ENCODE results near the gene MTRF1L.
"Not testable (repeated sequence)": the region's sequence is repeated elsewhere in the genome, so short reads cannot be mapped to it uniquely, and the experiment has no call there.

Gene MTRF1L

DNA sequence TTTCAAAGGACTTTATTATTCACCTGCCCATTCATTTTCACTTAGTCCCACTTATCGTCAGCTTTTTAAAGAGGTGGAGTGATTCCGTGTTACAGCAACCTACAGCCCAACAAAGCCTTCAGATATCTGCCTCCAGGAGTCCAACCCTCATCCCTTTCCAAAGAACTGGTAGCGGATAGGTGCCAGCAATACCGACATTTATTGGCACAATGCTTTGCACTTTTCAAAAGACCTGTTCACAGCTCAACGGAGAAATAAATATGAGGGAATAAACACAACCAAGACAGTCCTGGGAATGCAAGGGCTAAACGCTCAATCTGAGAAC, 819 bp upstream of the MTRF1L start:
- peak; percentile 5 for DNase-seq (ENCODE audit: low spot score)

DNA sequence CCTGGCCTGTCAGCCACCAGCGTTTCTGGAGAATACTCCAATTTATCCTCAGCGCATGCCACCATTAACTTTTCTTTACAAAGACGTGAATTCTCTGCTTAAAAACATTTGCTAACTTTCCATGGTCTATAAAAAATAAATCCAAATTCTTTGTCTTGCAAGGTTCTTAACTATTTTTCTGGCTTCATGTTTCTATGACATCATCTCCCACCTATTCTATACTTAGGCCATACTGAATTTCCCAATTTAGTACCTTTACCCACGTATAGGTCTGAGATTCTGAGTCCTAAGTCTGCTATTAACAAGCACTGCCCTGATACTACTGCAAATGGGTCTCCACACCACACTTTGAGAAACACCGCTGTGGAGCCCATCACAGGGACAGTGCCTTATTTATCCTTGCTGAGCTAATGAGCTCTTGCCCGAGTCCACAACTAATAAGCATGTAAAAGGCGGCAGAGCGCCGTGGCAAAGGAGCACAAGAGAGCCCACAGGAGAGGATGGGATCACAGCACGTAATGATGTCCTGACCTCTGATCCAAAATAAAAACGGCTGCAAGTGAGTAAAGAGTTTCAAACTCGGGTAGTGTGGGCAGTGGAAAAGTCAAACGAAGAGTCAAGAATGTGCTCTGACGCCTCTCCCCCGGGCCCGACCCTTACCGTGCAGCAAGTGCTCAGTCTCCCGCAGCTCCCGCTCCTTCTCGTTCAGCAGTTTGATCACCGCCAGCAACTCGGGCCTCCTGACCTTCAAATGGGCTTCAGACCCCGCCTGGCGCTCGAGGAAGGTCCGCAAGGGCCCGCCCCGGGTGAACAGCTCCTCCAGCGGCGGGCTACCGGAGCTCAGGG, 519 bp downstream of the MTRF1L start:
- peak; percentile 3 for DNase-seq (ENCODE audit: low spot score)

DNA sequence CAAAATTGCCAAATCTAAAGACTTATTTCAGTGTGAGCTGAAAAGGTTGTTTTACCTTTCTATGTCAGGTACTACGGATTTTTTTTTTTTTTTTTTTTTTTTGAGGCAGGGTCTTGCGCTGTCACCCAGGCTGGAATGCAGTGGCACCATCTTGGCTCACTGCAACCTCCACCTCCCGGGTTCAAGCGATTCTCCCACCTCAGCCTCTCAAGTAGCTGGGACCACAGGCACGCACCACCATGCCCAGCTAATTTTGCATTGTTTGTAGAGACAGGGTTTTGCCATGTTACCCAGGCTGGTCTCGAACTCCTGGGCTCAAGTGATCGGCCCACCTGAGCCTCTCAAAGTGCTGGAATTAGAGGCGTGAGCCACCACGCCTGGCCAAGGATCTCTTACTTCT, 1.7 kb downstream of the MTRF1L start:
- DNase-seq (ENCODE audit: low spot score): not testable (repeated sequence)

DNA sequence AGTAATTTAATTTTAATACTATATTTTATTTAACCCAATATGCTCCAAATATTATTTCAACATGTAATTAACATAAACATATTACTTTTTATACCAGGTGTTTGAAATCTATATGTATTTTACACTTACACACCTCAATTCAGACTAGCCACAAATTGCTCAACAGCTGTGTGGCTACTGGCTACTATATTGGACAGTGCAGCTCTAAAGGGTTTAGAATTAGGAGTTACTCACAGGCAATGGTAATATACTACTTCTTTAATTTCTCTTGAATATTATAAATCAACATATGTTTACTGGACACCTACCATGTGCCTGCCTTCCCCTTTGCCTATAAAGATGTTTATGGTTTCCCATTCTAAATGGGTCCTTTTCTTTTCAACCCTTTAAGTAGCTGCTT, 2.3 kb downstream of the MTRF1L start:
- no peak for DNase-seq (ENCODE audit: low spot score)

DNA sequence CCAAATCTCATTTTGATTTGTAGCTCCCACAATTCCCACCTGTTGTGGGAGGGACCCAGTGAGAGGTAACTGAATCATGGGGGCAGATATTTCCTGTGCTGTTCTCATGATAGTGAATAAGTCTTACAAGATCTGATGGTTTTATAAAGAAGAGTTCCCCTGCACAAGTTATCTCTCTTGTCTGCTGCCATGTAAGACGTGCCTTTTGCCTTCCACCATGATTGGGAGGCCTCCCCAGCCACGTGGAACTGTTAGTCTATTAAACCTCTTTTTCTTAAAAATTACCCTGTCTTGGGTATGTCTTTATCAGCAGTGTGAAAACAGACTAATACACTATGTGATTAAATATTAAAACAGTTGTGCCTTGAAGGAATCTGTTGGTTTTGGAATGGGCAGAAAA, 3.0 kb downstream of the MTRF1L start:
- not testable (repeated sequence) for DNase-seq (ENCODE audit: low spot score)

DNA sequence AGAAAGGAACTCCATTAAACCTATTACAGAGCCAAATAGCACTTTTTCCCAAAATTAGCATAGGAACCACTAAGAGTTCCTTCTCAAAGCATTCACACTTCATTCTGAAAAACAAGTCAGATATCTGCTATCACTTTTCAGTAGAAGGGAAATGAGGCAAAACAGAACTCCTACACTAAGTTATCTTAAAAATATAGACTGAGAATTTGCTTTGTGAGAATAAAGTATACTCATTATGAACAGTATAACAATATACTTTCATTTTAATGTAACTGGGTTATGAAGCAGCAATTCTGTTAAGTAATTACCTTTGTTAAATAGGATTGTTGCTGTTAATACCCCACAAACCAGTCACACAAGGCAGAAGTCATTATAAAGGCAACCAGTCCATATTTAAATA, 8.7 kb downstream of the MTRF1L start:
- DNase-seq (ENCODE audit: low spot score): no peak

DNA sequence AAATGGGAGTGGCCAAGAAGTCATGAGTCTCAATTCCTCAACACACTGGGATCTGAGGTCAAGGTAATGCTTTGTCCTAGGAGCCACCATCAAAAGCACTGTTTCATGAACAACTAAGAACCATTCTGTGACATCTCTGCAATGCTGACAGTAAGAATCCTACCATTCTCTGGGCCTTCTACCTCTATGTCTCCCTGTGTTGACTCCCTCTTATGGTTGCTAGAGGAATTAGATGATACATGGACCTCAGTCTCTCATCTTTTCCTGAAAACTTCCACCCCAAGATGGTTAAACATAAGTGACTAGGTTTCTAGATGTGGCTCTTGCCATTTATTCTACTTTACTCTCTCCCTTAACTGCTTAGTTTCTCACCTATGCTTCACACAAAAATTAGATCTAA, 9.1 kb downstream of the MTRF1L start:
- DNase-seq (ENCODE audit: low spot score): no peak

DNA sequence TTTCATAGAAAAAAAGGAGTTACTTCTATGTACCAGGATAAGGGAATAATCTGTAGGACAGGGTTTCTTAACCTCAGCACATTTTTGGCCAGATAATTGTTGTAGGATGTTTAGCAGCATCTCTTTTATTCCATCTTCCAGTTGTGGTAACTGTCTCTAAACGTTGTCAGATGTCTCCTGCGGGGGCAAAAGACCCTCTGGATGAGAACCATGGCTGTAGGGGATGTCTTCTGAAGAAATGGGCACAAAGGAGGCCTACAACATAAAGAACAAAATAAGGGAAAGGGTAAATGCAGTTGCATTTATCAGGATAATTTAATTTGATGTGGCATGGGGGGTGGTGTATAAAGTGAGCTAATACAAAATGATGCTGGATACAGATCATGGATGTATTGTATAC, 15.5 kb downstream of the MTRF1L start:
- no peak for DNase-seq (ENCODE audit: low spot score)

DNA sequence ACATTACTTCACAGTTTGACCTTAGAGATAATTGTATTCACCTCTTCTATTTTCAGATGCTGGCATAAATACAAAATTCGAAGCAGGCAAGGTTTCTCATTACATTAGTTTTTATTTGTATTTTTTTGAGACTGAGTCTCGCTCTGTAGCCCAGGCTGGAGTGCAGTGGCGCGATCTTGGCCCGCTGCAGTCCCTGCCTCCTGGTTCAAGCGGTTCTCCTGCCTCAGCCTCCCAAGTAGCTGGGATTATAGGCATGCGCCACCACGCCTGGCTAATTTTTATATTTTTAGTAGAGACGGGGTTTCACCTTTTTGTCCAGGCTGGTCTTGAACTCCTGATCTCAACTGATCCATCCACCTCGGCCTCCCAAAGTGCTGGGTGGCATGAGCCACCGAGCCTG, 17.2 kb downstream of the MTRF1L start:
- not testable (repeated sequence) for DNase-seq (ENCODE audit: low spot score)

DNA sequence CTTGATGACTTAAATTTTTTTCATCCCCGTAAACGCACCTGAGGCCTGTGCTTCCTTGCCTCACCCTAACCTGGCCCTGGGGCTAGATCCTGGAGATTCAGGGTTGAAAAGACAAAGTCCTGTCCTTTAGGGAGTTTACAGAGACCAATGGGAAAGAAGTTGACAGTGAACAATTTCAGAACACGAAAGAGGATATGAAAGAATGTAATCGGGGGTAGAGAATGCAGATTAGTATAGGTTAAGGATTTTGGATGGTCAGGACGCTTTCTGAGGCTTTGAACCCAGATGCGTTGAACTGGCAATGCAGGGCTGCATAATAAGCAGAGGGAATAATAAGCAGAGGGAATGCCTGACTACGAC, 18.0 kb downstream of the MTRF1L start:
- DNase-seq (ENCODE audit: low spot score): no peak

DNA sequence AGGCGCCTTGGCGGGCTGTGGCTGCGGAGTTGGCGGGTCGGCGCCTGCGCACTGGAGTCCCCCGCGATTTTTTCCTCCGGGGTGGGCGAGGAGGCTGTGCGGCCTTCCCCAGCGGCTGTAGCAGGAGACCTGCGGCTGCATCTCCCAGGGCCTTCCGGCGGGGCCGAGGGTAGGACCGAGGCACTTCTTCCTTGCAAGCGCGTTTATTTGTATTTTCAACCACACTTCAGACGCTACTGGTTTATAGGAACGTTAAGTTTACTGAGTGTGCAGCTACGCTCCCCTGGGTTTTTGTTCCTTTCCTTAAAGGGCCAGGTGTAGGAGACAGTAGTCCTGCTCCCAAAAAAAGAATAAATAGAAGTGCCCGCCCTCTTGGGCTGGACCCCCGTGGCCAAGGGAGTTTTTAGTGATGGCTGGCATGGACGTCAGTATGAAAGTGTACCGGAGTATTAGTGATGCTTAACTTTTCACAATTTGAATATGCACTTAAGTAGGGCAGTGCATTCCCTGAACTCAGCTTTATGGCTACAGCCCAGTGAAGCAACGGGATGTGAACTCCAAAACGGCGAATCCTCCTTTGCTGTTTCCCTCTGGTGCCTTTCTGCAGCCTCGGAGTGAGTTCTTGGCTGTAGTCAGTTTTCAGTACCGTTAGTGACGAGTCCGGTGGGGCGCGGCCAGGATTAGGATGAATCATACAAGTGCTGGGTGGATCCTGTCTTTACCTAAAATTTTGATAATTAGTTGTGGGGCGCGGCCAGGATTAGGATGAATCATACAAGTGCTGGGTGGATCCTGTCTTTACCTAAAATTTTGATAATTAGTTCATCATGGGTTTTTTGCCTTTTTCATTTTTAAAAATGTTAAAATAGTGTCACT, 18.6 kb downstream of the MTRF1L start:
- peak; percentile 59 for DNase-seq (ENCODE audit: low spot score)

DNA sequence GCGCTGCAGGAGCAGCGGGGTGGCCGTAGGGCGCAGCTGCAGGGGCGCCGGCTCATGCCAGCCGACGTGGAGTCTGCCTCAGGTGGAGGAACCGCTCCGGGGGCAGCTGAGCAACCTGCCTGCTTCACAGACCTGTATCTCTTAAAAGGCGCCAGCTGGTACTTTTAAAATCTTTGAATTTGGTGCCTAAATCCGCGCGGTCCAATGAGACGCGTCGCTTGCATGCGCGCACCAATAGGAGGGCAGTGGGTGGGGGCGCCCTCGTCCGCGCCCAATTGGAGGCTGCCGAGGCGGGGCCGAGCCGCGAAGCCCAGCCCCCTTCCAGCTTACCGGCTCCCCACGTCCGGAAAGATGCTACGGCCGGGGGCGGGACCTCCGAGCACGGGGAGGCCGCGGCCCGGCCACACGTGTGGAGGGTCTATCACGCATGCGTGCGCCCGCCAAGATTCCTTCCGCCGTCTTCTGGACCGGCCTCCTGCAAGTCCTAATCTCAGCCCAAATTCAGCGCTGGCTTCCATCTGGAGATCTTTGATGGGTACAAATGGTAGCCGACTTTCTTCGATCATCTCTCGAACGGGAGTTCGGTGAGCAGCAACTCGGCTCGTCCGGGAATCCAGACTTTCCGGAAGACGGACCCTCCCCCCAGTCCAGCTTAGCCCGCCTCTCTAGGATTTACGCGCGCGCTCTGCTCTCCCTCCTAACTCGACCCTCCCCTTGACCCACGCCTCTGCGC, 19.4 kb downstream of the MTRF1L start, which contains the start of gene FBXO5:
TSS of gene FBXO5 (minus strand) at position 138 of the 733 bp plus-strand sequence. CDS start at position 56, 82 bp downstream.
- DNase-seq (ENCODE audit: low spot score): peak; percentile 96

DNA sequence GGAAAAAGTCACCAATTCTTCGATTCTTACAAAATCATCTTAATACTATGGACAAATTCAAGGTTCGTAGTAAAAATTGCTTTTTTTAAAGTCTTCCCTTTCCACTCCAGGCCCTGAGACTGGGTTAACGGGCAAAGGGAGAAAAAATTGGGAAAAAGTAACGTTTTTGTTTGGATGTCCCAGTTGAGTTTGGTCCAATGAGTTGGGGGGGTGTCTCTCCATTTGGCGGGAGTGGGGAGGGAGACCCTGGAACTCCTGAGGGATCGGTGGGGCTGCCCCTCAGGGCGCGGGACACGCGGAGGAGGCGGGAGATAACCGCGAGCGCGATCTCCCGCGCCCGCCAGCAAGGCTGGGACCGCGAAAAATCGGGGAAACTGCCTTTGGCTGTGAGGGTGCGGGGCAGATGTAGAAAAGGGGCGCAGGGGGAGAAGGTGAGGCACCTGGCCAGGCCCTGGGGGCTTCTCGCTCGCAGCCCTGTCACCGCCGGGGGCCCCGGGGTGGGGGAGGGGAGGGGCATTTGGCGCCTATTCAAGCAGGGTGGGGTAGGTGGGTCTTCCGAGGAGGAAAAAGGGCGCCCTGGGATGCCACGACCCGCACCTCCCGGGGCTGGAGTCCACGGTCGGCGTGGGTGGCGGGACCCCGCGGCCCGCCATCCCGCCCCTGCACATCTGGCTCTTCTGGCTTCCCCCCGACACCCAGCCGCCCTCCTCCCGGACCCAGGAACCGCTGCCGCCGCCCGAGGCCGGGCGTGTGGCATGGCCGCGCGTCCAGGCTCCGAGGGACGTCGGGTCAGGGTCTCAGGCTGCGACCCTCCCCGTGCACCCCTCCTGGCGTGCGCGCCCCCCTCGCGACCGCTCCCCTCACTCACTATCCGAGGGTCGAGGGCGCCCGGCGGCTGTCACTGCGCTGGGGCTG, 20.3 kb downstream of the MTRF1L start:
- no peak for DNase-seq (ENCODE audit: low spot score)

DNA sequence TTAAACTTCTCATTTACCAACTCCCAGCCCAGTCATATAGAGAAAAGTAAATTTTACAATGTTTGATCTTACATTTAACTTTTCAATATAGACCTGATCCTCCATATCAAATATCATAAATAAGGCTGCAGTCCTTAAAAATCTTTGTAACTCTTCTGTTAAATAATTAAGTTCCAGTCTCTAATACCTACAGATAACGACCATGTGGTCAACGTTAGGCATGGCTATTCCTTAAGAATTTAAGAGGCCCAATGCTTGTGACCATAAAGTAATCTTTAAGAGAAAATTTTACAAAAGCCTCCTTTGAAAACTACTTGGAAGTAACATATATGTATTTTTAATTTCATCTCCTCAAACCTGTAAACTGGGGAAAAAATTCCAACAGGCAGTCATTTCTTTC, 21.3 kb downstream of the MTRF1L start:
- DNase-seq (ENCODE audit: low spot score): no peak

DNA sequence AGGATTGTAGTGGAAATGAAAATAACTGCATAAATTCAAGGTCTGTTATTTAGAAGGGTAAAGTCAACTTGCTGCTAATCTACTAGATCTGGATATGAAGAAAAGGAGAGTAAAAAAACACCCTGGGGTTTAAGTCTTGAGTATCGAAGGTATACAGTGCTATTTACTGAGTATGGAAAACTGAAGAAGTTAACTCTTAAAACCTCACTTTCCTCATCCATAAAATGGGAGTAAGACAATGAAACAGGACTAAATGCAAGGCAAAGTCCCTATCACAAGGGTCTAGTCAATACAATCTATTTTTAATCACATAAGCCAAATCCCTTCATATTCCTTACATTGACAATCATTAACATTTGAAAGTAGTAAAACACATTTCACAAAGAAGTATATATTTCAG, 21.9 kb downstream of the MTRF1L start:
- DNase-seq (ENCODE audit: low spot score): no peak

DNA sequence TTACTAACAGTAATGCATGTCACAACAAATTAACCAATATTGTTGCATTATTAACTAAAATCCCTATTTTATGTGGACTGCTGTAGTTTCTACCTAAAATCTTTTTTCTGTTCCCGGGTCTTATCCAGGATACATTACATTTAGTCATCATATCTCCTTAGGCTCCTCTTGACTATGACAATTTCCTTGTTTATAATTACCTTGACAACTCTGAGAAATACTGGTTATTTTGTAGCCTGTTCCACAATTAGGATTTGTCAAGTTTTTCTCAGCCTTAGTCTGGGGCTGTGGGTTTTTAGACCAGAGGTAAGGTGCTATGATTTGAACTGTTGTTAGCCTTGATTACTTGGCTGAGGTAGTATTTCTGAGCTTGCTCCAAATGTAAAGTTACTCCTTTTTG, 23.4 kb downstream of the MTRF1L start:
- no peak for DNase-seq (ENCODE audit: low spot score)

DNA sequence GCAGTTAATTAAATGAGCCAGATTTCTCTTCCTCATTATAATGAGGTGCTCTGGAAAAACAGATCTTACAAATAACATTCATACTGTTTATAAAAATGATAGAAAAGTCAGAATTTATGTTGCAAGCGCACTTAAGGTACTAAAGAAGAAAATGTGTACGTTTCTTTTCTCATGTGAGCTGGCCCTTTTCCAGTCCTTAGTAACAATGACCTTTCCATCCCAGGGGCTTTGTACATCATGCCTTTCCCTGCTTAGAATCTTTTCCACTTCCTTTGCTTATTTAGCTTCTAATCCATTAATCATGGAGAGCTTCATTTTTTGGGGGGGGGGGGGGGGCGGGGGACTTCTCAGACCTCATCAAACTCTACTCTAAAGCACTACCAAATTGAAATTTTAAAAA, 24.5 kb downstream of the MTRF1L start:
- DNase-seq (ENCODE audit: low spot score): no peak

DNA sequence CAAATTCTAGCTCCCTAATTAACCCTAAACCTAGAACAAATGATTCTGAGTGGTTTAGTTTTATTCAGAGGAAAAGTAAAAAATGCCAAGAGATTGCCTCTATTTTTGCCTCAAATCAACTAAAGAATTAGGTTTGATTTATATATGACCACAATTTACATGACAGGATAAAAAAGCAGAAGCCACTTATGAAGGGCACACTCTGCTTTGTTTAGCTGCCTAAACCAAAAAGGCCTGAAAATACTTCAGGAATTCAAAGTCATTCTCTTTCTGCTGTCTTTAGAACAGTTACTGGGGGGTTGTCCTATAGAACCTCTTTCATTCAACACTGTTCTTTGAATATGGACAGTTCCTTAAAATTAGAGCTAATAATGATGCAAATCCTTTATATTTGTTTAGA, 25.0 kb downstream of the MTRF1L start:
- DNase-seq (ENCODE audit: low spot score): no peak

DNA sequence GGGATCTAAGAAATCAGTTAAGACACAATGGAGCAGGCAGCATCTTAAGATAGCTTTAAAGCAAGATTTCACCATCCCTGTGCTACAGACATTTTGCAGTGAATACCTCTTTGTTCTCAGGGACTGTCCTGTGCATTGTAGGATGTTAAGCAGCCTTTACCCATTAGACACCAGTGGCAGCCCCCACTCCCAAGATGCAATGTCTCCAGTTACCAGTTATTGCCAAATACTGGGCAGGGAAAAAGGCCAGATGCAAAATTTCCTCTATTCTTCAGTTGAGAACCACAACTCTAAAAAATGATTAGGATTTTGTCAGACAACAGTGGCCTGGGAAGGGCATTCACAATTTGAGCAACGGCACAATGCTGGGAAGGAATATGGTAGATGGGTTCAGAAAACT, 25.8 kb downstream of the MTRF1L start:
- DNase-seq (ENCODE audit: low spot score): no peak

DNA sequence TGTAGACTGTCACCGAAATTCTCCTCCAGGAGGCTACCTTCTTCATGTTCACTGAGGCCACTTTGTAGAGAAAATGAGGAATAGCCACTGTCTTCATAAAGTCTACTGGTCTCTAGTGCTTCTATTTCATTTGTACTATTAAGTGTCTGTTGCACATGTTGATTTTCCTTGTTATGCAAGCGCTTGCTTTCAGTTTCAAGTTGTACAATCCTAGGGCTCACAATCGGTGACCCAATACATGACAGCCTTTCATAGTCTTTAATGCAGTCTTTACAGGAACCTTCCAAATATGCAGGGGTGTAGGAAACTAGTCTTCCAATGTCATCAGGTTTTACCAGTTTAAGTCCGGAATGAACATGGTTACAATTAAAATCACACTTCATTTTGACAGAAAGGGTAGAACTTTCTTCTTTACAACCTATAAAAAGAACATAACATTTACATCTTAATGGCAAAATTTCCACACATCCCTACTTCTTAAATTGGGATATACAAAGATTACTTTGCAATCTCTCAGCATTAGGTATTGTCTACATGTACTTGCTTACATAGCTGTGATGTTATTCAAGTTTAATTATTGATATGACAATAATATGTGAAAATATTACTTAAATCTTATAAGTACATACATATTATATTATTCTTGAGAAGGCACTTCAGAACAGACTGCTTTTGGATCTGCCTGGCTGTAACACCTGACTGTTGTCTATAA, 27.1 kb downstream of the MTRF1L start:
- no peak for DNase-seq (ENCODE audit: low spot score)

DNA sequence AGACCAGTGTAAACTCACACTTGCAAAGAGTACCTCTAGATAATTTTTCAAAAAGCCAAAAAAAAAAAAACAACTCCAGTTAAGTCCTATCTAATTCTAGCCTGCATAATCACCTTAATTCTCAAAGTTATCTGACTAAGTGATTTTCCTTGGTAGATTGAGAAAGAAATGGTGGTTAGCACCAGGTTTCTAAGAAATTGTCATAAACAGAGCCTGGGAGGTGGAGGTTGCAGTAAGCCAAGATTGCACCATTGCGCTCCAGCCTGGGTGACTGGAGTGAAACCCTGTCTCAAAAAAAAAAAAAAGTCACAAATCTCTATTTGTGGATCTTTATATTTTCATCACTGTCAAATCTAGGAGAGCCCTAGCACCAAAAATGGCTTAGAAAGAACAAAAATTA, 28.6 kb downstream of the MTRF1L start:
- no peak for DNase-seq (ENCODE audit: low spot score)

All from LoVo (cell line).